GM18909 (cell line): ENCODE results near the gene BBS4.
"Not testable (repeated sequence)": the region's sequence is repeated elsewhere in the genome, so short reads cannot be mapped to it uniquely, and the experiment has no call there.

Experiments
- ATAC-seq: cut with Tn5 transposase; IDR thresholded peaks from one replicate; pipeline ENCODE4 v1.9.1; 2021; ENCODE audit warnings: mild to moderate bottlenecking; ENCODE audit not compliant: unreplicated experiment, poor library complexity

The BBS4 gene

GRCh38 chr15:72690938-72691337 lies 4.9 kb downstream of the BBS4 start:
- no peak for ATAC-seq

- no peak for ATAC-seq
These were observed 12.9 kb downstream of the BBS4 start for GRCh38 chr15:72698938-72699337.

- ATAC-seq: no peak
These were observed 14.1 kb downstream of the BBS4 start for GRCh38 chr15:72700076-72700475.

- no peak for ATAC-seq
These were observed 20.3 kb downstream of the BBS4 start for GRCh38 chr15:72706266-72706665.

GRCh38 chr15:72708551-72709303 lies 22.7 kb downstream of the BBS4 start:
- ATAC-seq: not testable (repeated sequence)

- no peak for ATAC-seq
These were observed 36.2 kb downstream of the BBS4 start for GRCh38 chr15:72722071-72722696.

GRCh38 chr15:72724028-72724427 lies 38.0 kb downstream of the BBS4 start:
- ATAC-seq: no peak

GRCh38 chr15:72725446-72725845 lies 39.4 kb downstream of the BBS4 start:
- no peak for ATAC-seq

- ATAC-seq: not testable (repeated sequence)
These were observed 39.8 kb downstream of the BBS4 start for GRCh38 chr15:72725851-72726250.

- ATAC-seq: no peak
These were observed 41.1 kb downstream of the BBS4 start for GRCh38 chr15:72727154-72727553.

GRCh38 chr15:72728249-72728648 lies 42.2 kb downstream of the BBS4 start:
- ATAC-seq: not testable (repeated sequence)

GRCh38 chr15:72728821-72729220 lies 42.8 kb downstream of the BBS4 start:
- ATAC-seq: no peak

GRCh38 chr15:72732086-72732485 lies 46.1 kb downstream of the BBS4 start:
- no peak for ATAC-seq

- ATAC-seq: no peak
These were observed 46.5 kb downstream of the BBS4 start for GRCh38 chr15:72732516-72732915.

GRCh38 chr15:72733941-72734738 lies 48.1 kb downstream of the BBS4 start:
- no peak for ATAC-seq

GRCh38 chr15:72735111-72735510 lies 49.1 kb downstream of the BBS4 start:
- ATAC-seq: no peak

GRCh38 chr15:72737061-72737460 lies 51.1 kb downstream of the BBS4 start:
- ATAC-seq: no peak

GRCh38 chr15:72737723-72738122 lies 51.7 kb downstream of the BBS4 start:
- no peak for ATAC-seq

- peak; percentile 80 for ATAC-seq
These were observed 54.2 kb downstream of the BBS4 start for GRCh38 chr15:72740219-72740618.

GRCh38 chr15:72749700-72750099 lies 63.7 kb downstream of the BBS4 start:
- ATAC-seq: no peak

GRCh38 chr15:72751751-72752455 lies 65.9 kb downstream of the BBS4 start:
- ATAC-seq: no peak
